Suprapubic skin (tissue), 4 donors: Measurements from ENCODE around the gene SRMS. TPM values are rescaled to one million over a fixed set of nuclear protein-coding genes. Genes with fewer than 3 reads are reported as not detected.

ENCODE experiments used
- DNase-seq, 2 donors: peaks; one replicate each; pipeline ENCODE4 v3.0.0-alpha.2; 2019; ENCODE audit warnings: low spot score in 2 of 2
- H3K27ac ChIP-seq: fragments of 200-600 bp; sonication (generic); one replicate; pipeline ENCODE4 v1.5.1; 2019
- H3K27me3 ChIP-seq: fragments of 200-600 bp; sonication (generic); one replicate; pipeline ENCODE4 v1.5.1; 2019
- H3K36me3 ChIP-seq: fragments of 200-600 bp; sonication (generic); one replicate; pipeline ENCODE4 v1.5.1; 2019
- H3K4me1 ChIP-seq: fragments of 200-600 bp; sonication (generic); one replicate; pipeline ENCODE4 v1.5.1; 2019
- H3K4me3 ChIP-seq: fragments of 200-600 bp; sonication (generic); one replicate; pipeline ENCODE4 v1.5.1; 2019; ENCODE audit warnings: mild to moderate bottlenecking
- H3K9me3 ChIP-seq: fragments of 200-600 bp; sonication (generic); one replicate; pipeline ENCODE4 v1.5.1; 2019
- CTCF ChIP-seq, 2 donors: fragments of 200-600 bp in 1 of 2; fragments of 450-650 bp in 1 of 2; sonication (generic) in 1 of 2; IDR thresholded peaks; one replicate each; pipeline ENCODE4 v1.5.1; 2016 to 2019; ENCODE audit warnings: antibody characterized with exemption in 2 of 2, mild to moderate bottlenecking in 1 of 2, moderate library complexity in 1 of 2
- EP300 ChIP-seq: sonication (generic); formaldehyde crosslinking; IDR thresholded peaks from one replicate; pipeline ENCODE4 v1.6.1; 2017; ENCODE audit warnings: antibody characterized with exemption
- POLR2A ChIP-seq, 2 donors: fragments of 450-650 bp; IDR thresholded peaks; one replicate each; pipeline ENCODE4 v1.6.1; 2017; ENCODE audit warnings: antibody characterized with exemption in 2 of 2, mild to moderate bottlenecking in 2 of 2, moderate library complexity in 2 of 2
- POLR2AphosphoS5 ChIP-seq, 3 donors: sonication (generic); formaldehyde crosslinking; IDR thresholded peaks; one replicate each; pipeline ENCODE4 v1.6.1; 2017; ENCODE audit warnings: antibody characterized with exemption in 3 of 3
- WGBS: methylation state at CpG from one replicate; pipeline ENCODE4 v1.1.5; 2018; 5-methylcytosine and 5-hydroxymethylcytosine counted together
- total RNA-seq, 4 donors: library from RNA; depleted of rRNA; stranded (reverse); fragments of >200 nt; gene quantifications; one replicate each; pipeline ENCODE4 v1.1.0, GENCODE V29; 2016

Gene SRMS
- total RNA-seq, 4 donors from 2014 or later, result 1.3 TPM; not detected in 3

GRCh38 chr20:63588641-63589041 is 41.1 kb upstream of the SRMS start:
- TF ChIP-seq POLR2A (IDR thresholded peaks at IDR 0.05) (no peak), CTCF (IDR thresholded peaks at IDR 0.05) (no peak), POLR2AphosphoS5 (IDR thresholded peaks at IDR 0.05) (no peak), EP300 (no peak)
- Histone ChIP-seq H3K4me3 (no peak overlapping the region), H3K27me3 (no peaks in the 10 kb centered on the region), H3K4me1 (no peaks in the 10 kb centered on the region), H3K9me3 (no peaks in the 10 kb centered on the region), H3K36me3 (peaks cover 48% of the 10 kb centered on the region), H3K27ac (no peak overlapping the region)
- no peak for DNase-seq
- WGBS, result 80% methylated on average over 7 of the region's 11 CpGs

GRCh38 chr20:63587776-63588591 is 40.4 kb upstream of the SRMS start:
- no peaks in the 10 kb centered on the region for H3K27me3 ChIP-seq
- H3K27ac ChIP-seq, result no peak overlapping the region
- H3K36me3 ChIP-seq, result peaks cover 42% of the 10 kb centered on the region
- H3K4me1 ChIP-seq, result no peaks in the 10 kb centered on the region
- TF ChIP-seq POLR2AphosphoS5 (IDR thresholded peaks at IDR 0.05) (no peak), CTCF (IDR thresholded peaks at IDR 0.05) (no peak), EP300 (no peak), POLR2A (IDR thresholded peaks at IDR 0.05) (no peak)
- 73% methylated on average over 18 of the region's 19 CpGs for WGBS
- DNase-seq, result no peak
- no peaks in the 10 kb centered on the region for H3K9me3 ChIP-seq
- H3K4me3 ChIP-seq, result no peak overlapping the region

- Histone ChIP-seq H3K4me3 (no peak overlapping the region), H3K27ac (no peak overlapping the region), H3K27me3 (no peaks in the 10 kb centered on the region), H3K4me1 (no peaks in the 10 kb centered on the region), H3K36me3 (peaks cover 36% of the 10 kb centered on the region), H3K9me3 (no peaks in the 10 kb centered on the region)
- DNase-seq, result no peak
- no peak for TF ChIP-seq EP300
- 91% methylated on average over 12 of the region's 12 CpGs for WGBS
Observed at GRCh38 chr20:63587256-63587655, 39.7 kb upstream of the SRMS start.

- TF ChIP-seq POLR2AphosphoS5 (IDR thresholded peaks at IDR 0.05) (no peak), EP300 (no peak)
- Histone ChIP-seq H3K4me3 (no peak overlapping the region), H3K9me3 (no peaks in the 10 kb centered on the region), H3K4me1 (no peaks in the 10 kb centered on the region), H3K36me3 (peaks cover 32% of the 10 kb centered on the region), H3K27ac (no peak overlapping the region), H3K27me3 (no peaks in the 10 kb centered on the region)
- no peak for DNase-seq
- WGBS, result 95% methylated on average over 13 of the region's 17 CpGs
Observed at GRCh38 chr20:63586797-63587196, 39.2 kb upstream of the SRMS start.

GRCh38 chr20:63585616-63586565 is 38.3 kb upstream of the SRMS start:
- H3K27me3 ChIP-seq, result no peaks in the 10 kb centered on the region
- no peak overlapping the region for H3K4me3 ChIP-seq
- no peaks in the 10 kb centered on the region for H3K9me3 ChIP-seq
- no peak for DNase-seq
- TF ChIP-seq CTCF (IDR thresholded peaks at IDR 0.05), result no peak
- no peak for TF ChIP-seq POLR2AphosphoS5 (IDR thresholded peaks at IDR 0.05)
- TF ChIP-seq POLR2A (IDR thresholded peaks at IDR 0.05), result no peak
- TF ChIP-seq EP300, result no peak
- peaks cover 25% of the 10 kb centered on the region for H3K36me3 ChIP-seq
- H3K4me1 ChIP-seq, result no peaks in the 10 kb centered on the region
- H3K27ac ChIP-seq, result no peak overlapping the region
- WGBS, result 79% methylated on average over 21 of the region's 22 CpGs
